ENCODE data around the gene PTCD2.

DNA sequence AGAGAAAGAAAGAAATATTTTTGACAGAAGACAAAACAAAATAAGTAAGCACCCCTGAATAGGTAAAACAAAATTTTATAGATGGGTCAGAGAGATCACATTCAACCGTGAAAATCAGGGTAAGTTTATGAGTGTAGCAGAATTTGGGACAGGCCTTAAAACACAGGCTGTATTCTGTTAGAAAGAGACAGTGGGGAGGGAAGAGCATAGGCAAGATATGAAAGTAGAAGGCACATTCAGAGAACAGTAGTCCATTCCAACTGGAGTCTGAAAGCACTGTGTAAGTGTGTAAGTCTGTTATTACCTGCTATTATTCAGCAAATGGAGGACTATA is 38.8 kb upstream of the PTCD2 start:
- TF ChIP-seq POLR2A (IDR thresholded peaks at IDR 0.05), result no peak
- TF ChIP-seq POLR2AphosphoS5 (IDR thresholded peaks at IDR 0.05), result no peak
- no peak for TF ChIP-seq CTCF (IDR thresholded peaks at IDR 0.05)
- TF ChIP-seq EP300 (IDR thresholded peaks at IDR 0.05), result no peak

Measured in stomach (tissue), 4 donors.